H9 (cell line): ENCODE results near the gene SART1. TPM values are rescaled to one million over a fixed set of nuclear protein-coding genes. Genes with fewer than 3 reads are reported as not detected.

Source experiments
- DNase-seq: peaks from one replicate; pipeline ENCODE4 v3.0.0-alpha.2; 2017
- H2AFZ ChIP-seq: one replicate; pipeline ENCODE4 v1.6.1; 2013; ENCODE audit warnings: mild to moderate bottlenecking, low read length, control low read depth, moderate library complexity
- H2AK5ac ChIP-seq: 2 replicates; pipeline ENCODE4 v1.6.1; 2013; ENCODE audit warnings: low read length, control low read depth, mixed read lengths; ENCODE audit not compliant: insufficient read length
- H2BK120ac ChIP-seq: one replicate; pipeline ENCODE4 v1.6.1; 2013; ENCODE audit warnings: low read depth, mild to moderate bottlenecking, low read length, control low read depth, inconsistent platforms; ENCODE audit not compliant: poor library complexity, severe bottlenecking
- H2BK12ac ChIP-seq: 2 replicates; pipeline ENCODE4 v1.6.1; 2013; ENCODE audit warnings: low read length, control low read depth, mixed read lengths, low read depth; ENCODE audit not compliant: insufficient read length
- H2BK15ac ChIP-seq: 2 replicates; pipeline ENCODE4 v1.6.1; 2013; ENCODE audit warnings: low read depth, low read length, control low read depth
- H2BK20ac ChIP-seq: one replicate; pipeline ENCODE4 v1.6.1; 2013; ENCODE audit warnings: low read depth, mild to moderate bottlenecking, low read length, control low read depth, inconsistent platforms; ENCODE audit not compliant: poor library complexity, severe bottlenecking
- H2BK5ac ChIP-seq: 2 replicates; pipeline ENCODE4 v1.6.1; 2013; ENCODE audit warnings: low read length, control low read depth, mixed read lengths; ENCODE audit not compliant: insufficient read length
- H3K14ac ChIP-seq: 2 replicates; pipeline ENCODE4 v1.6.1; 2013; ENCODE audit warnings: low read length, control low read depth; ENCODE audit not compliant: insufficient read depth
- H3K18ac ChIP-seq: 2 replicates; pipeline ENCODE4 v1.6.1; 2013; ENCODE audit warnings: low read depth, mild to moderate bottlenecking, mixed read lengths, low read length, control low read depth; ENCODE audit not compliant: insufficient read length
- H3K23ac ChIP-seq: 2 replicates; pipeline ENCODE4 v1.6.1; 2013; ENCODE audit warnings: low read length, control low read depth, mixed read lengths, low read depth; ENCODE audit not compliant: insufficient read length
- H3K23me2 ChIP-seq: 2 replicates; pipeline ENCODE4 v1.6.1; 2013; ENCODE audit warnings: low read depth, mild to moderate bottlenecking, mixed read lengths, low read length, control low read depth; ENCODE audit not compliant: insufficient read length, poor library complexity, severe bottlenecking
- H3K27ac ChIP-seq: 2 replicates; pipeline ENCODE4 v1.5.1; 2013; ENCODE audit warnings: low read length, control low read depth, mixed read lengths, low read depth; ENCODE audit not compliant: insufficient read length
- H3K27me3 ChIP-seq: 2 replicates; pipeline ENCODE4 v1.6.1; 2013; ENCODE audit warnings: low read length, control low read depth, inconsistent platforms; ENCODE audit not compliant: insufficient read depth
- H3K4ac ChIP-seq: 2 replicates; pipeline ENCODE4 v1.6.1; 2013; ENCODE audit warnings: low read depth, mild to moderate bottlenecking, control low read depth, inconsistent platforms, low read length, moderate library complexity
- H3K4me1 ChIP-seq: 2 replicates; pipeline ENCODE4 v1.6.1; 2013; ENCODE audit warnings: low read length, control low read depth, inconsistent platforms; ENCODE audit not compliant: insufficient read depth
- H3K4me2 ChIP-seq: 2 replicates; pipeline ENCODE4 v1.6.1; 2013; ENCODE audit warnings: low read length, control low read depth, mixed read lengths; ENCODE audit not compliant: insufficient read length, insufficient read depth
- H3K56ac ChIP-seq: 2 replicates; pipeline ENCODE4 v1.6.1; 2013; ENCODE audit warnings: low read depth, mild to moderate bottlenecking, mixed read lengths, low read length, control low read depth; ENCODE audit not compliant: insufficient read length
- H3K79me1 ChIP-seq: 2 replicates; pipeline ENCODE4 v1.6.1; 2013; ENCODE audit warnings: low read depth, mild to moderate bottlenecking, moderate library complexity, low read length, control low read depth, inconsistent platforms; ENCODE audit not compliant: insufficient read depth, poor library complexity, severe bottlenecking
- H3K79me2 ChIP-seq: 2 replicates; pipeline ENCODE4 v1.6.1; 2013; ENCODE audit warnings: low read length, control low read depth, inconsistent platforms; ENCODE audit not compliant: insufficient read depth
- H3K9ac ChIP-seq: 2 replicates; pipeline ENCODE4 v1.6.1; 2013; ENCODE audit warnings: low read length, control low read depth, mixed read lengths; ENCODE audit not compliant: insufficient read length; ENCODE audit errors: extremely low read depth
- H3K9me3 ChIP-seq: one replicate; pipeline ENCODE4 v1.6.1; 2013; ENCODE audit warnings: low read depth, low read length, inconsistent platforms; ENCODE audit not compliant: control insufficient read depth
- H3T11ph ChIP-seq: one replicate; pipeline ENCODE4 v1.6.1; 2013; ENCODE audit warnings: mild to moderate bottlenecking, low read length, control low read depth, inconsistent platforms
- H4K20me1 ChIP-seq: one replicate; pipeline ENCODE4 v1.6.1; 2013; ENCODE audit not compliant: control insufficient read depth, insufficient read length, insufficient read depth
- H4K5ac ChIP-seq: 2 replicates; pipeline ENCODE4 v1.6.1; 2013; ENCODE audit warnings: low read depth, mild to moderate bottlenecking, mixed read lengths, low read length, control low read depth; ENCODE audit not compliant: insufficient read length
- H4K8ac ChIP-seq: replicated peaks from 2 replicates; pipeline ENCODE4 v1.6.1; 2013; ENCODE audit warnings: low read length, control low read depth, mixed read lengths, low read depth; ENCODE audit not compliant: insufficient read length
- H4K91ac ChIP-seq: 2 replicates; pipeline ENCODE4 v1.6.1; 2013; ENCODE audit warnings: low read depth, mild to moderate bottlenecking, moderate library complexity, mixed read lengths, low read length, control low read depth; ENCODE audit not compliant: insufficient read length
- H3K27ac Mint-ChIP-seq, 3 experiments: 2 replicates in 2 of 3; 3 replicates in 1 of 3; pipeline ENCODE4 v1.8.0; 2020 to 2021; ENCODE audit warnings: mixed read lengths in 3 of 3, mild to moderate bottlenecking in 1 of 3, moderate library complexity in 1 of 3
- H3K27me3 Mint-ChIP-seq: 2 replicates; pipeline ENCODE4 v1.8.0; 2021; ENCODE audit warnings: low read depth, mild to moderate bottlenecking, moderate library complexity, mixed read lengths
- H3K36me3 Mint-ChIP-seq, 3 experiments: 2 replicates in 2 of 3; 3 replicates in 1 of 3; pipeline ENCODE4 v1.8.0; 2020 to 2021; ENCODE audit warnings: low read depth in 3 of 3, mixed read lengths in 3 of 3; ENCODE audit not compliant: insufficient read depth in 1 of 3
- H3K4me1 Mint-ChIP-seq, 2 experiments: 2 replicates each; pipeline ENCODE4 v1.8.0; 2020; ENCODE audit warnings: mixed read lengths in 2 of 2
- H3K4me3 Mint-ChIP-seq, 2 experiments: 2 replicates in 1 of 2; 3 replicates in 1 of 2; pipeline ENCODE4 v1.8.0; 2020 to 2021; ENCODE audit warnings: mild to moderate bottlenecking in 2 of 2, mixed read lengths in 2 of 2, moderate library complexity in 1 of 2
- H3K9me3 Mint-ChIP-seq, 2 experiments: 2 replicates in 1 of 2; 3 replicates in 1 of 2; pipeline ENCODE4 v1.8.0; 2020; ENCODE audit warnings: mild to moderate bottlenecking in 2 of 2, mixed read lengths in 2 of 2, moderate library complexity in 1 of 2
- CTCF ChIP-seq: fragments of 200-600 bp; sonication (generic); conservative IDR thresholded peaks from 3 replicates; pipeline ENCODE4 v1.8.0; 2021; ENCODE audit warnings: antibody characterized with exemption, mild to moderate bottlenecking
- WGBS: extraction: QIAGEN DNeasy Blood & Tissue Kit; methylation state at CpG from one replicate; pipeline ENCODE4 v1.1.7; 2013; ENCODE audit warnings: missing lambda C conversion rate, low lambda C conversion rate, mixed read lengths; ENCODE audit not compliant: insufficient read length; ENCODE audit errors: extremely low coverage; 5-methylcytosine and 5-hydroxymethylcytosine counted together
- total RNA-seq: library from RNA; stranded (reverse); gene quantifications from 2 replicates; pipeline ENCODE4 v1.2.1, GENCODE V29; 2021

The SART1 gene
- total RNA-seq, 1 experiment from 2014 or later = 52.0 TPM

- Mint-ChIP-seq H3K9me3 (no peaks in the 10 kb centered on the region; a peak in 1 of 5 replicates), H3K4me3 (no peak overlapping the region), H3K27ac (no peak overlapping the region), H3K27me3 (no peaks in the 10 kb centered on the region), H3K4me1 (peaks cover 11 to 12% of the 10 kb centered on the region in 2 experiments), H3K36me3 (peaks cover 39 to 67% (median 62%) of the 10 kb centered on the region in 3 experiments)
- H2BK15ac ChIP-seq = no peak overlapping the region
- WGBS = no CpG with 5 or more reads among the region's 10 CpGs
- H3K27me3 ChIP-seq = no peaks in the 10 kb centered on the region
- H3K79me1 ChIP-seq = peaks cover 5% of the 10 kb centered on the region
- no peak overlapping the region for H3K56ac ChIP-seq
- H2AK5ac ChIP-seq = no peak overlapping the region
- H3K9ac ChIP-seq = no peak overlapping the region
- no peak overlapping the region for H3K4ac ChIP-seq
- no peak overlapping the region for H4K8ac ChIP-seq
- H3K23me2 ChIP-seq = peaks cover 3% of the 10 kb centered on the region
- no peak overlapping the region for H2BK12ac ChIP-seq
- no peak overlapping the region for H4K91ac ChIP-seq
- no peaks in the 10 kb centered on the region for H4K20me1 ChIP-seq
- H2BK120ac ChIP-seq = no peak overlapping the region
- no peak overlapping the region for H2BK5ac ChIP-seq
- H3K27ac ChIP-seq = no peak overlapping the region
- H3T11ph ChIP-seq = no peak overlapping the region
- no peak for DNase-seq
- H3K14ac ChIP-seq = no peak overlapping the region
- H3K9me3 ChIP-seq = no peaks in the 10 kb centered on the region
- H3K18ac ChIP-seq = no peak overlapping the region
- no peak overlapping the region for H3K23ac ChIP-seq
- no peak overlapping the region for H2AFZ ChIP-seq
- H3K4me1 ChIP-seq = peaks cover 3% of the 10 kb centered on the region; the same call in 1 of the 2 replicates
- H3K4me2 ChIP-seq = no peak overlapping the region
- peaks cover 10% of the 10 kb centered on the region; the same call in 1 of the 2 replicates for H3K79me2 ChIP-seq
- H2BK20ac ChIP-seq = no peak overlapping the region
- H4K5ac ChIP-seq = no peak overlapping the region
- no peak for TF ChIP-seq CTCF
These were observed 3.4 kb downstream of the SART1 start for GRCh38 chr11:65964906-65965305.
